Mesodermal cell (in vitro differentiated cells): ENCODE measurements around the gene MEN1.
"Not testable (repeated sequence)": the region's sequence is repeated elsewhere in the genome, so short reads cannot be mapped to it uniquely, and the experiment has no call there.

ENCODE experiments used
- H3K27ac ChIP-seq: 2 replicates; pipeline ENCODE4 v1.7.0; 2013; ENCODE audit warnings: mild to moderate bottlenecking, low read depth, low read length, moderate library complexity; ENCODE audit not compliant: severe bottlenecking
- H3K36me3 ChIP-seq: 2 replicates; pipeline ENCODE4 v1.7.1; 2013; ENCODE audit warnings: mild to moderate bottlenecking, low read length, moderate library complexity; ENCODE audit not compliant: control insufficient read depth, insufficient read depth
- H3K4me1 ChIP-seq: one replicate; pipeline ENCODE4 v1.7.1; 2013; ENCODE audit warnings: mild to moderate bottlenecking, low read length; ENCODE audit not compliant: insufficient read depth, control insufficient read depth, poor library complexity, severe bottlenecking
- H3K4me3 ChIP-seq: 2 replicates; pipeline ENCODE4 v1.7.0; 2013; ENCODE audit warnings: low read length, control low read depth, mild to moderate bottlenecking; ENCODE audit not compliant: insufficient read depth, poor library complexity, severe bottlenecking; ENCODE audit errors: extremely low read depth
- H3K9me3 ChIP-seq: 2 replicates; pipeline ENCODE4 v1.7.1; 2013; ENCODE audit warnings: mild to moderate bottlenecking, low read length, moderate library complexity; ENCODE audit not compliant: control insufficient read depth
- WGBS, 2 experiments: methylation state at CpG; one replicate each; pipeline ENCODE4 v1.1.5; 2013; ENCODE audit warnings: missing lambda C conversion rate in 2 of 2; ENCODE audit not compliant: insufficient coverage in 2 of 2; 5-methylcytosine and 5-hydroxymethylcytosine counted together

MEN1 gene

GRCh38 chr11:64852804-64853509 is 42.6 kb upstream of the MEN1 start:
- H3K4me1 ChIP-seq = peaks cover 54% of the 10 kb centered on the region
- H3K27ac ChIP-seq = no peak overlapping the region
- WGBS, 2 experiments = 90 to 92% methylated on average over 15 to 16 of the region's 24 CpGs
- peaks cover 43% of the 10 kb centered on the region for H3K36me3 ChIP-seq
- H3K9me3 ChIP-seq = no peaks in the 10 kb centered on the region
- H3K4me3 ChIP-seq = no peak overlapping the region

DNA sequence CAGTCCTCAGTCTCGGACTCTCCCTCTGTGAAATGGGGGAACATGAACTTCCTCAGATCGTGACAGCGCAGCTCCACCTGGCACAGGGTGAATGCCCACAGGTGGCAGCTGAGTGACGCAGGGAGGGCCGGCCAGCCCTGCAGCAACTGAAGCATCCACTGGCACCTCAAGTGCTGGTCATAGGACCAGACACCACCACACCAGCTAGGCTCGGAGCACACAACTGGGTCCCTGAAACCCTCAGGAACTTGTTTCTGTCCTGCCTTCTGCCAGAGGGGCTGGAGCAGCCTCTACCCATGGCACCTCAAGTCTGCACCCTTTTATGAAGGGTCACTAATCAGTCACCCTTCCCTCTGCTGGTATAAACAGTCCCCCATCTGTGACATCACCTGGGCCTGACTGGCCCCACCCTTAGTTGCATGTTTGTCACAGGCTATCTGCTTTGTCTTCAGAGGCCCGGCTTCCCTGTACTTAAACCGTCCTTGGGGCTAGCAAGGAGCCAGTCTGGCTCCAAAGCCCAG is 41.5 kb upstream of the MEN1 start:
- no peak overlapping the region for H3K4me3 ChIP-seq
- peaks cover 46% of the 10 kb centered on the region for H3K4me1 ChIP-seq
- no peak overlapping the region for H3K27ac ChIP-seq
- H3K36me3 ChIP-seq = peaks cover 37% of the 10 kb centered on the region
- H3K9me3 ChIP-seq = no peaks in the 10 kb centered on the region
- 91 to 92% methylated on average over 8 of the region's 8 CpGs for WGBS, 2 experiments

GRCh38 chr11:64850979-64851567 is 40.7 kb upstream of the MEN1 start:
- peak overlapping the region; percentile 41 for H3K27ac ChIP-seq
- WGBS, 2 experiments = 77% methylated on average over 12 to 13 of the region's 13 CpGs
- peaks cover 37% of the 10 kb centered on the region for H3K4me1 ChIP-seq
- H3K36me3 ChIP-seq = peaks cover 30% of the 10 kb centered on the region
- no peaks in the 10 kb centered on the region for H3K9me3 ChIP-seq
- no peak overlapping the region for H3K4me3 ChIP-seq

DNA sequence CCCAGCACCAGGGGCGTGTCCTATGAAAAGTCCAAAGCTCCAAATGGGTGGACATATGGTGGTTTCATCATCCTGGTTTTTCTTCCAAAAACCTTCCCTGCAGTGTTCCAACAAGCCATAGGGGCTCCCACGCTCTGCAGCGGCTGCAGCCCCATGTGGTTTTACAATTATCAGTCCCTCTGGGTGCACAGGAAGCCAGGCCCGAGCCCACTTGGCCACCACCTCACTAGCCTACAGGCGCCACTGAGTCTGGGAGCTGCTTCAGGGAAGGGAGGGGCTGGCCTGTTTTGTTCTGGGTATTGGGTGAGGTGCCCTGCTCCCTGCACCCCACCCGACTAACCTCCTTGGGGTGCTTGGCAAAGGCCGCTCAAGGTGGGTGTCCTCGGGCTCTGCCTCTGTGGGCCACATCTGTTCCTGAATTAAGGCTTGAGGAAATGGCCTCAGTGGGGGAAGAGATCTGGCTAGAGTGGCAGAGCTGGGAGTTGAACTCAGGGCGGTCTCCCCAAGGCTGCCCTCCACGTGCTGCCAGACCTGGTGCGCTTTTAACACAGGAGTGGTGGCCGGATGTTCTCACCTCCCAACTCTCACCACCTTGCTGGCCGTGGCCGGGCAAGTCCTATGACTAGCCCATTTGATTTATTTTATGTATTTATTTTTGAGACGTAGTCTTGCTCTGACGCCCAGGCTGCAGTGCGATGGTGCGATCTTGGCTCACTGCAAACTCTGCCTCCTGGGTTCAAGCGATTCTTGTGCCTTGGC is 39.4 kb upstream of the MEN1 start:
- Histone ChIP-seq H3K27ac (no peak overlapping the region), H3K9me3 (no peaks in the 10 kb centered on the region), H3K4me1 (peaks cover 24% of the 10 kb centered on the region), H3K4me3 (no peak overlapping the region), H3K36me3 (peaks cover 25% of the 10 kb centered on the region)
- WGBS, 2 experiments = 94 to 100% methylated on average over 13 to 17 of the region's 19 CpGs

DNA sequence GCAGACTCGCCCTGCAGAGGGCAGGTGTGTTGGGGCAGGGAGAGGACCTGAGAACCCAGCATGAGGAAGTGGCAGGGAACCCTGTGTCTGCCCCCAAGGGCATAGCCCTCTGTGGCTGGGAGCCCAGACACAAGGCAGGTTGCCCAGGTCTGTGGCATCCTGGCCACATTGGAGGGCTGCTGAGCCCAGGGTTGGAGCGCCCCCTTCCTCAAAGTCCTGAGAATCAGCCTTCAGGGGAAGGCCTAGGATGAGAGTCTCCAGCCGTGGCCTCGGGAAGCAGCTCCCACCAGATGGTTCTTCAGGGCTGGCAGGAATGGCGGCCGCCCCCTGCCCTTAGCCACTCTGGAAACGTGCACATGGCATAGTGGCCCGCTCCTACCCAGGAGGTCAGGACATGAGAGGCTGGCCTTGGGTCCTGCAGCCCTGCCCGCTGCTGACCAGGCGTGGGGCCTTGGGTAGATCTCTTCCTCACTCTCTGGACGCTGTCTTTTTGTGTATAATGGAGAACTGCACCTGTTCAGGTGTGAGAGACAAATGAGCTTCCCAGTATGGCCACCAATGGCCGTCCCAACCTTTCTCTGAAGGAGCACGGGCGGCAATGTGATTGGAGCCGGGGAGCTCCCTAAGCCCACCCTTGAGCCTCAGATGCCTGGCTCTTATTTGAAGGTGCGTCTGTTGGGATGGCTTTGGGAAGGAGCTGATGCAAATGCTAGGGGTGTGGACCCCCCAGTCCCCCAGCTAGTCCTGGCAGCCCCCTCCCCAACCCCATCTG is 38.7 kb upstream of the MEN1 start:
- WGBS, 2 experiments = 84 to 90% methylated on average over 13 to 14 of the region's 16 CpGs
- no peak overlapping the region for H3K27ac ChIP-seq

GRCh38 chr11:64848214-64848825 is 38.0 kb upstream of the MEN1 start:
- peaks cover 13% of the 10 kb centered on the region for H3K4me1 ChIP-seq
- no peaks in the 10 kb centered on the region for H3K9me3 ChIP-seq
- H3K4me3 ChIP-seq = no peak overlapping the region
- peaks cover 10% of the 10 kb centered on the region for H3K36me3 ChIP-seq
- H3K27ac ChIP-seq = no peak overlapping the region
- 78 to 86% methylated on average over 4 to 6 of the region's 6 CpGs for WGBS, 2 experiments

More for the DNA sequence above, 38.7 kb upstream of the MEN1 start:
- Histone ChIP-seq H3K9me3 (no peaks in the 10 kb centered on the region), H3K4me1 (peaks cover 17% of the 10 kb centered on the region), H3K36me3 (peaks cover 17% of the 10 kb centered on the region), H3K4me3 (no peak overlapping the region)

DNA sequence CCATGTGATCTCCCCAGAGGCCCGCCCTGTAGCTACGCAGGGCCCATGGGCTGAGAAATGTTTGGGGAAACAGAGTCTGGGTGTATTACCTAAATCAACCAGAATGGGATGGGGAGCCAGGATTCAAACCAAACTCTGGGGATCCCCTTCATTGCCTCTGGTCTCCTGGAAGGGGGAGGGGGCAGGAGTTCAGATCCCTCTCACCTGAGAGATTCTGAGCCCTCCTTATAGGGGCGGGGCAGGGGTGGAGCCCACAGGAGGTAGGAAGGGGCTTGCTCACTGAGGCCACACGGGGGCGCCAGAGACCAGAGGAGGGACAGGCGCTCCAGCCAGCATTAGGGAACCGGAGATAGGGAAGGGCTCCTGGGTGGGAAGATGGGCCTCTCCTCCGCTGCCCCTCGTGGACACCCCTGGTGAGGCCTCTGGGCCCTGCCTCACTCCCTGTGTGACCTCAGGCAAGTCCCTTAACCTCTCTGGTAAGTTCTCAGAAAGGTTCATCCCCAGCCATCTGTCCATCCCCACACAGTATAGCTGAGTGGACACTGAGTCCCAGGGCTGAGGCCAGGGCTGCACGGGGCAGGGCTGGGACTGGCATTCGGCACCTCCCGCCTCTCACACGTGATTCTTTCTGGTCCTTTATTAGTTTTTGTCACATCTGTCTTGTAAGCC is 36.8 kb upstream of the MEN1 start:
- Histone ChIP-seq H3K27ac (no peak overlapping the region), H3K4me1 (peaks cover 16% of the 10 kb centered on the region), H3K36me3 (no peaks in the 10 kb centered on the region), H3K4me3 (no peak overlapping the region), H3K9me3 (no peaks in the 10 kb centered on the region)
- WGBS, 2 experiments = 35 to 45% methylated on average over 4 to 13 of the region's 13 CpGs

GRCh38 chr11:64845776-64846129 is 35.4 kb upstream of the MEN1 start:
- not testable (repeated sequence) for H3K9me3 ChIP-seq, H3K27ac ChIP-seq, H3K4me3 ChIP-seq, H3K36me3 ChIP-seq
- peaks cover 18% of the 10 kb centered on the region for H3K4me1 ChIP-seq
- 90 to 97% methylated on average over 7 to 8 of the region's 8 CpGs for WGBS, 2 experiments

DNA sequence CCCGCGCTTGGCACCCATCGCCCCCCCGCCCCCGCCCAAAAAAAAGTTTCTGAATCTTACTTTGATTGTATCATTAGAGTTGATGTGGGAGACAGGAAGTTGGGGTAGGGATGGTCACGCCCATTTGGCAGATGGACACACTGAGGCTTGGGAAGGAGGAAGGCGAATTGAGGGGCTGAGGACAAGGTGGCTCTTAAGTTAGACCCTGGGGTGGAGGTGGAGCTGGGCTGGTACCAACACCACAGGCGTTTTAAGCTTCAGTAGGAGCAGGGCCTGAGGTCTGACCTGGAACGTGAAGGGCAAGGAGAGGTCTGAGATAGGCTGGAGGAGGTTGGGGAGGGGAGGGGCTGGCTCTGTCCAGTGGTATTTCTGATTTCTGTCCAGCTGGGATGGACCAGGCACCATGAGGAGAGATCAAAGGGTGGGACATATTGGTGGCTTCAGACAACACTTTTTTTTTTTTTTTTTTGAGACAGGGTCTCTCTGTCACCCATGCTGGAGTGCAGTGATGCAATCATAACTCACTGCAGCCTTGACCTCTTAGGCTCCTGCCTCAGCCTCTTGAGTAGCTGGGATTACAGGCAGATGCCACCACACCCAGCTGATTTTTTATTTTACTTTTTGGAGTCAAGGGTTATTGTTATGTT is 34.9 kb upstream of the MEN1 start:
- Histone ChIP-seq H3K36me3 (no peaks in the 10 kb centered on the region), H3K27ac (no peak overlapping the region), H3K4me1 (peaks cover 18% of the 10 kb centered on the region), H3K4me3 (peak overlapping the region; percentile 53), H3K9me3 (no peaks in the 10 kb centered on the region)
- WGBS, 2 experiments = 70 to 71% methylated on average over 3 to 4 of the region's 9 CpGs
